ENCODE results near the gene SYT12. TPM values are rescaled to one million over a fixed set of nuclear protein-coding genes. Genes with fewer than 3 reads are reported as not detected.

Gene SYT12
- total RNA-seq, 2 experiments from 2014 or later = 0.25 to 0.72 TPM

GRCh38 chr11:66992041-66992440, 30.9 kb upstream of the SYT12 start:
- no peaks in the 10 kb centered on the region for H3K9me3 ChIP-seq (ENCODE audit: low read length)
- no peaks in the 10 kb centered on the region for H3K4me1 ChIP-seq (ENCODE audit: insufficient read depth, low read length, poor library complexity, severe bottlenecking)
- no peak overlapping the region for H2AFZ ChIP-seq (ENCODE audit: low read length)
- no peak for TF ChIP-seq CTCF (conservative IDR thresholded peaks at IDR 0.05; ENCODE audit: low read length)
- TF ChIP-seq EZH2phosphoT487 (IDR thresholded peaks at IDR 0.05; ENCODE audit: borderline replicate concordance, low read depth, low read length) = no peak
- no peaks in the 10 kb centered on the region for H4K20me1 ChIP-seq (ENCODE audit: insufficient read depth, low read length)
- no peak overlapping the region for H3K27ac ChIP-seq (ENCODE audit: low read depth, low read length, poor library complexity, severe bottlenecking)
- no peak for DNase-seq (ENCODE audit: low spot score)
- no peaks in the 10 kb centered on the region for H3K9me2 ChIP-seq (ENCODE audit: insufficient read depth, low read length)
- POLR2A ChIA-PET = interaction anchor here (0.7 kb wide), 1 partner anchor 571 kb away, joined by 3 read pairs; the partner anchor contains the start of gene NPAS4
- intact Hi-C loops (cut with micrococcal nuclease; ENCODE audit: unreplicated experiment) = no loop called here
- no peak overlapping the region for H3K4me3 ChIP-seq (ENCODE audit: low read depth, low read length, poor library complexity, severe bottlenecking)
- no peaks in the 10 kb centered on the region for H3K36me3 ChIP-seq (ENCODE audit: insufficient read depth, low read length)
- no TSS peak for BruUV-seq (replicated peaks)
- no peaks in the 10 kb centered on the region for H3K79me2 ChIP-seq (ENCODE audit: insufficient read depth, low read depth, low read length)
- CTCF ChIA-PET (ENCODE audit: unreplicated experiment) = no interaction called here
- no peak overlapping the region for H3K4me2 ChIP-seq (ENCODE audit: low read length)

GRCh38 chr11:66996609-66997273, 26.2 kb upstream of the SYT12 start:
- H3K79me2 ChIP-seq (ENCODE audit: insufficient read depth, low read depth, low read length) = no peaks in the 10 kb centered on the region
- intact Hi-C loops (cut with micrococcal nuclease; ENCODE audit: unreplicated experiment) = no loop called here
- TF ChIP-seq CTCF (conservative IDR thresholded peaks at IDR 0.05; ENCODE audit: low read length) = no peak
- no peak for TF ChIP-seq EZH2phosphoT487 (IDR thresholded peaks at IDR 0.05; ENCODE audit: borderline replicate concordance, low read depth, low read length)
- H2AFZ ChIP-seq (ENCODE audit: low read length) = no peak overlapping the region
- H3K9me3 ChIP-seq (ENCODE audit: low read length) = no peaks in the 10 kb centered on the region
- no peak overlapping the region for H3K27ac ChIP-seq (ENCODE audit: low read depth, low read length, poor library complexity, severe bottlenecking)
- no peaks in the 10 kb centered on the region for H3K4me1 ChIP-seq (ENCODE audit: insufficient read depth, low read length, poor library complexity, severe bottlenecking)
- H4K20me1 ChIP-seq (ENCODE audit: insufficient read depth, low read length) = no peaks in the 10 kb centered on the region
- H3K36me3 ChIP-seq (ENCODE audit: insufficient read depth, low read length) = no peaks in the 10 kb centered on the region
- H3K9me2 ChIP-seq (ENCODE audit: insufficient read depth, low read length) = no peaks in the 10 kb centered on the region
- ChIA-PET POLR2A (interaction anchor here (0.6 to 1.2 kb wide), 2 partner anchors 9 to 559 kb away, joined by 3 read pairs; no protein-coding TSS in a partner anchor), CTCF (ENCODE audit: unreplicated experiment) (no interaction called here)
- no peak overlapping the region for H3K4me2 ChIP-seq (ENCODE audit: low read length)
- no TSS peak for BruUV-seq (replicated peaks)
- H3K4me3 ChIP-seq (ENCODE audit: low read depth, low read length, poor library complexity, severe bottlenecking) = no peak overlapping the region
- no peak for DNase-seq (ENCODE audit: low spot score)

- Histone ChIP-seq H3K4me2 (ENCODE audit: low read length) (no peak overlapping the region), H2AFZ (ENCODE audit: low read length) (no peak overlapping the region), H3K4me3 (ENCODE audit: low read depth, low read length, poor library complexity, severe bottlenecking) (no peak overlapping the region), H3K79me2 (ENCODE audit: insufficient read depth, low read depth, low read length) (no peaks in the 10 kb centered on the region), H3K9me3 (ENCODE audit: low read length) (no peaks in the 10 kb centered on the region), H3K9me2 (ENCODE audit: insufficient read depth, low read length) (no peaks in the 10 kb centered on the region), H3K36me3 (ENCODE audit: insufficient read depth, low read length) (no peaks in the 10 kb centered on the region), H4K20me1 (ENCODE audit: insufficient read depth, low read length) (no peaks in the 10 kb centered on the region), H3K4me1 (ENCODE audit: insufficient read depth, low read length, poor library complexity, severe bottlenecking) (no peaks in the 10 kb centered on the region), H3K27ac (ENCODE audit: low read depth, low read length, poor library complexity, severe bottlenecking) (no peak overlapping the region)
- intact Hi-C loops (cut with micrococcal nuclease; ENCODE audit: unreplicated experiment) = no loop called here
- ChIA-PET CTCF (ENCODE audit: unreplicated experiment) (no interaction called here), POLR2A (no interaction called here)
- DNase-seq (ENCODE audit: low spot score) = no peak
- no peak for TF ChIP-seq CTCF (conservative IDR thresholded peaks at IDR 0.05; ENCODE audit: low read length)
- no peak for TF ChIP-seq EZH2phosphoT487 (IDR thresholded peaks at IDR 0.05; ENCODE audit: borderline replicate concordance, low read depth, low read length)
- no TSS peak for BruUV-seq (replicated peaks)
Observed at GRCh38 chr11:66999555-66999954, 23.4 kb upstream of the SYT12 start.

All from OCI-LY7 (cell line).